A549 (cell line): ENCODE data around the gene LIPA. TPM values are rescaled to one million over a fixed set of nuclear protein-coding genes. Genes with fewer than 3 reads are reported as not detected.
"Not testable (repeated sequence)": the region's sequence is repeated elsewhere in the genome, so short reads cannot be mapped to it uniquely, and the experiment has no call there.

Experiments
- ATAC-seq, 2 experiments: fragments of 200-7000 bp in 1 of 2; fragments of >200 bp in 1 of 2; cut with Nextera tagmentation in 1 of 2; cut with Tn5 transposase in 1 of 2; 3 replicates each; pipeline versions ENCODE4 v1.8.0 to v1.9.1; 2018 to 2020; ENCODE audit warnings: mild to moderate bottlenecking in 1 of 2, moderate library complexity in 1 of 2
- CTCF ChIA-PET: fragments of 300-600 bp; sonication (Branson Sonifier 250); formaldehyde crosslinking; extraction: SDS; loops from one replicate; lab custom pipeline; 2021; ENCODE audit warnings: antibody characterized with exemption, inconsistent platforms; lab: Yijun Ruan, JAX
- POLR2A ChIA-PET: fragments of 350-600 bp; formaldehyde crosslinking; extraction: SDS; loops from one replicate; lab custom pipeline; 2021; ENCODE audit warnings: antibody characterized with exemption, inconsistent platforms; lab: Yijun Ruan, JAX
- DNase-seq, 2 experiments: peaks; one replicate each; pipeline versions ENCODE4 v3.0.0 to v3.0.0-alpha.2; 2011 to 2016; ENCODE audit warnings: low read depth in 1 of 2, low spot score in 1 of 2
- FAIRE-seq: peaks from 2 replicates; lab custom pipeline; 2011; peaks lifted over from hg19 to GRCh38; lab: Jason Lieb, UNC
- H3K27ac ChIP-seq, 2 experiments: fragments of >200 bp; sonication (Bioruptor Twin); formaldehyde crosslinking; 3 replicates each; pipeline ENCODE4 v1.5.1; 2016 to 2017
- H3K4me1 ChIP-seq: fragments of >200 bp; sonication (Bioruptor Twin); formaldehyde crosslinking; 3 replicates; pipeline ENCODE4 v1.6.1; 2016
- H3K4me2 ChIP-seq: fragments of >200 bp; sonication (Bioruptor Twin); formaldehyde crosslinking; 3 replicates; pipeline ENCODE4 v1.6.1; 2016
- H3K4me3 ChIP-seq: fragments of >200 bp; sonication (Bioruptor Twin); formaldehyde crosslinking; 3 replicates; pipeline ENCODE4 v1.5.1; 2016
- H3K9me3 ChIP-seq: fragments of >200 bp; sonication (Bioruptor Twin); formaldehyde crosslinking; 3 replicates; pipeline ENCODE4 v1.6.1; 2016
- CBX2 ChIP-seq: fragments of 200-600 bp; sonication (generic); IDR thresholded peaks from 2 replicates; pipeline ENCODE4 v1.6.1; 2016; ENCODE audit warnings: low read depth, mild to moderate bottlenecking, borderline replicate concordance
- CBX8 ChIP-seq: fragments of 200-600 bp; sonication (generic); IDR thresholded peaks from 2 replicates; pipeline ENCODE4 v1.6.1; 2016
- EHMT2 ChIP-seq: fragments of 200-600 bp; sonication (generic); IDR thresholded peaks from 2 replicates; pipeline ENCODE4 v1.6.1; 2016; ENCODE audit warnings: antibody characterized with exemption, low read depth, mild to moderate bottlenecking, moderate library complexity
- FOSB ChIP-seq: fragments of 250-450 bp; sonication (Bioruptor Pico); IDR thresholded peaks from 2 replicates; pipeline ENCODE4 v1.5.0; 2020; ENCODE audit warnings: mild to moderate bottlenecking, moderate library complexity
- FOXS1 ChIP-seq: fragments of 250-450 bp; sonication (Bioruptor Pico); IDR thresholded peaks from 2 replicates; pipeline ENCODE4 v1.5.0; 2020; ENCODE audit warnings: mild to moderate bottlenecking, moderate library complexity
- HEYL ChIP-seq: fragments of 250-450 bp; sonication (Bioruptor Pico); IDR thresholded peaks from 2 replicates; pipeline ENCODE4 v1.8.0; 2021; ENCODE audit warnings: mild to moderate bottlenecking, moderate library complexity
- HOXA7 ChIP-seq: fragments of 250-450 bp; sonication (Bioruptor Pico); IDR thresholded peaks from 2 replicates; pipeline ENCODE4 v1.5.0; 2020; ENCODE audit warnings: mild to moderate bottlenecking, moderate library complexity
- HOXB13 ChIP-seq: fragments of 250-450 bp; sonication (Bioruptor Pico); IDR thresholded peaks from 2 replicates; pipeline ENCODE4 v1.5.0; 2020; ENCODE audit warnings: low read depth, mild to moderate bottlenecking, moderate library complexity
- JUN ChIP-seq, 2 experiments: fragments of >200 bp; sonication (Bioruptor Twin); formaldehyde crosslinking; IDR thresholded peaks; 2 replicates in 1 of 2; 3 replicates in 1 of 2; pipeline ENCODE4 v1.6.1; 2016 to 2017
- KDM1A ChIP-seq: fragments of 200-600 bp; sonication (generic); IDR thresholded peaks from 2 replicates; pipeline ENCODE4 v1.6.1; 2016; ENCODE audit warnings: low read depth, mild to moderate bottlenecking
- KDM5A ChIP-seq: fragments of 200-600 bp; sonication (generic); IDR thresholded peaks from 2 replicates; pipeline ENCODE4 v1.6.1; 2016; ENCODE audit warnings: antibody characterized with exemption, mild to moderate bottlenecking
- MAFK ChIP-seq: fragments of 450-650 bp; IDR thresholded peaks from 2 replicates; pipeline ENCODE4 v1.6.1; 2014; ENCODE audit not compliant: partially characterized antibody
- POLR2A ChIP-seq: IDR thresholded peaks from 2 replicates; pipeline ENCODE4 v1.6.1; 2012; ENCODE audit warnings: mild to moderate bottlenecking, low read length
- RAD21 ChIP-seq, 2 experiments: fragments of >200 bp in 1 of 2; sonication (Bioruptor Twin) in 1 of 2; formaldehyde crosslinking in 1 of 2; IDR thresholded peaks in 1 of 2; conservative IDR thresholded peaks in 1 of 2; 2 replicates in 1 of 2; 3 replicates in 1 of 2; pipeline ENCODE4 v1.6.1; 2012 to 2018; ENCODE audit warnings: inconsistent platforms in 1 of 2
- RNF2 ChIP-seq: fragments of 200-600 bp; sonication (generic); IDR thresholded peaks from 2 replicates; pipeline ENCODE4 v1.6.1; 2016; ENCODE audit warnings: low read depth, mild to moderate bottlenecking, antibody characterized with exemption, moderate library complexity, borderline replicate concordance
- WGBS: methylation state at CpG from one replicate; pipeline ENCODE4 v1.1.6; 2017; ENCODE audit errors: missing lambda C conversion rate; 5-methylcytosine and 5-hydroxymethylcytosine counted together
- polyA plus RNA-seq, 4 experiments: library from polyadenylated mRNA; depleted of rRNA in 3 of 4; stranded (reverse); fragments of >200 nt; fragmentation: RNase III in 1 of 4; extraction: RNeasy Plus Mini Kit Qiagen cat#74134 plus additional on column Dnase treatment in 1 of 4; gene quantifications; 2 replicates in 3 of 4; 3 replicates in 1 of 4; pipeline ENCODE4 v1.2.3, GENCODE V29; 2011 to 2017
- TF ChIP-seq, protein P1 (sequence below): IDR thresholded peaks from 2 replicates; pipeline ENCODE4 v1.6.1; 2012; ENCODE audit warnings: low read depth, borderline replicate concordance
- TF ChIP-seq, protein P2 (sequence below): IDR thresholded peaks from 2 replicates; pipeline ENCODE4 v1.6.1; 2012
- TF ChIP-seq, protein P3 (sequence below): IDR thresholded peaks from 2 replicates; pipeline ENCODE4 v1.6.1; 2012
- TF ChIP-seq, protein P4 (sequence below): fragments of 200-600 bp; sonication (generic); IDR thresholded peaks from 2 replicates; pipeline ENCODE4 v1.6.1; 2016; ENCODE audit warnings: antibody characterized with exemption, mild to moderate bottlenecking, moderate library complexity
- TF ChIP-seq, protein P5 (sequence below): fragments of 150-350 bp; IDR thresholded peaks from 2 replicates; pipeline ENCODE4 v1.6.1; 2014; ENCODE audit warnings: low read depth, mild to moderate bottlenecking, low read length

Gene LIPA
- polyA plus RNA-seq, 2 of the 4 experiments (the other 2 are of a cell fraction), result 51.2 to 80.2 TPM

DNA sequence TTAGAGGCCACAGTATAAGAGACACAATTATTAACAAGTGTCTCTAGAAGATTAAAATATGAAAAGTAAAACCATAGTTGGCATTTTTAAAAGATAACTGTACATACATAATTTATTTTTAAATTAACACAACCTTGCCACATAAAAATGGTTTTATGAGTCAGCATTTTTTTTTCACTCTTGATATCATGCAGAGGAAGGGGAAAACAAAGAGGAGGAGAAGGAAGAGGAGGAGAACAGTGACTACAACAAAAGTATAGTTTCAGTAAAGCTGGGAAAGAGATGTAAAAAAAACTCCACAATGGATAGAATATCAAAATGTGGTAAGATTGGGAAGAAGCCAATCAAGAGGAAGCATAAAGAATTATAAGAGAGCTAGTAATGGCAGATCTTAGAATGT, 78.5 kb downstream of the LIPA start:
- H3K4me1 ChIP-seq, result no peaks in the 10 kb centered on the region; the same call in 2 of the 3 replicates
- no peaks in the 10 kb centered on the region for H3K9me3 ChIP-seq
- ATAC-seq (no peak), FAIRE-seq (no peak), DNase-seq (no peak)
- ChIA-PET POLR2A (no interaction called here), CTCF (interaction anchor here (0.5 to 0.7 kb wide), 2 partner anchors 292 to 381 kb away, joined by 3 read pairs; no protein-coding TSS in a partner anchor)
- H3K4me2 ChIP-seq, result no peak overlapping the region
- no peak overlapping the region for H3K27ac ChIP-seq
- TF ChIP-seq HOXB13 (CRISPR knock-in tag), result no peak
- TF ChIP-seq EHMT2, result no peak
- no peak for TF ChIP-seq RNF2
- TF ChIP-seq, protein P1, sequence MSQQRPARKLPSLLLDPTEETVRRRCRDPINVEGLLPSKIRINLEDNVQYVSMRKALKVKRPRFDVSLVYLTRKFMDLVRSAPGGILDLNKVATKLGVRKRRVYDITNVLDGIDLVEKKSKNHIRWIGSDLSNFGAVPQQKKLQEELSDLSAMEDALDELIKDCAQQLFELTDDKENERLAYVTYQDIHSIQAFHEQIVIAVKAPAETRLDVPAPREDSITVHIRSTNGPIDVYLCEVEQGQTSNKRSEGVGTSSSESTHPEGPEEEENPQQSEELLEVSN, result no peak
- TF ChIP-seq KDM5A, result no peak
- TF ChIP-seq, protein P2, sequence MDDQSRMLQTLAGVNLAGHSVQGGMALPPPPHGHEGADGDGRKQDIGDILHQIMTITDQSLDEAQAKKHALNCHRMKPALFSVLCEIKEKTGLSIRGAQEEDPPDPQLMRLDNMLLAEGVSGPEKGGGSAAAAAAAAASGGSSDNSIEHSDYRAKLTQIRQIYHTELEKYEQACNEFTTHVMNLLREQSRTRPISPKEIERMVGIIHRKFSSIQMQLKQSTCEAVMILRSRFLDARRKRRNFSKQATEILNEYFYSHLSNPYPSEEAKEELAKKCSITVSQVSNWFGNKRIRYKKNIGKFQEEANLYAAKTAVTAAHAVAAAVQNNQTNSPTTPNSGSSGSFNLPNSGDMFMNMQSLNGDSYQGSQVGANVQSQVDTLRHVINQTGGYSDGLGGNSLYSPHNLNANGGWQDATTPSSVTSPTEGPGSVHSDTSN, result no peak
- peak; percentile 88 for TF ChIP-seq MAFK
- no peak for TF ChIP-seq HEYL (CRISPR knock-in tag)
- TF ChIP-seq RAD21 (conservative IDR thresholded peaks at IDR 0.05 in 1 of 2, IDR thresholded peaks at IDR 0.05 in 1 of 2), result no peak
- no peak overlapping the region for H3K4me3 ChIP-seq

DNA sequence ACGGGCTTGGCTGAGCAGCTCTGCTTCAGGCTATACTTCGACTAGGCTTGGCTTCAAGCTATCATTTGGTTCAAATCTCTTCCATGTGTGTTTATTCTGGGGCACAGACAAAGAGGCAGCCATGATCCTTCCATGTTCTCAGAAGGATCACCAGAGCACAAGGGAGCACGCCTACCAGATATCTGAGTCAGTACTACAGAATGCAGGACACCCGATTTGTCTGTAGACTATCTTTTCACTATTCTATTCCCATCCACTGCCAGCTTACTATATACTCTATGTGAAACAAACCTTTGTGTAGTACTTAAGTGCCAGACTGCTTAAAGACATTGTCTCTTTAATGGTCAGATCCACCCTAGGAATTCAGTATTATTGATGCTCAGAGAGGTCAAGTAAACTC, 79.6 kb downstream of the LIPA start:
- H3K4me1 ChIP-seq, result no peaks in the 10 kb centered on the region; the same call in 2 of the 3 replicates
- ChIA-PET CTCF (no interaction called here), POLR2A (interaction anchor here (1.0 kb wide), 1 partner anchor 9 kb away, joined by 3 read pairs; no protein-coding TSS in a partner anchor)
- 57% methylated on average over 4 of the region's 4 CpGs for WGBS
- H3K4me2 ChIP-seq, result no peak overlapping the region
- no peak for FAIRE-seq
- DNase-seq, result no peak
- no peak overlapping the region for H3K27ac ChIP-seq
- no peak for TF ChIP-seq CBX8
- H3K4me3 ChIP-seq, result no peak overlapping the region
- H3K9me3 ChIP-seq, result no peaks in the 10 kb centered on the region
- ATAC-seq, result no peak

DNA sequence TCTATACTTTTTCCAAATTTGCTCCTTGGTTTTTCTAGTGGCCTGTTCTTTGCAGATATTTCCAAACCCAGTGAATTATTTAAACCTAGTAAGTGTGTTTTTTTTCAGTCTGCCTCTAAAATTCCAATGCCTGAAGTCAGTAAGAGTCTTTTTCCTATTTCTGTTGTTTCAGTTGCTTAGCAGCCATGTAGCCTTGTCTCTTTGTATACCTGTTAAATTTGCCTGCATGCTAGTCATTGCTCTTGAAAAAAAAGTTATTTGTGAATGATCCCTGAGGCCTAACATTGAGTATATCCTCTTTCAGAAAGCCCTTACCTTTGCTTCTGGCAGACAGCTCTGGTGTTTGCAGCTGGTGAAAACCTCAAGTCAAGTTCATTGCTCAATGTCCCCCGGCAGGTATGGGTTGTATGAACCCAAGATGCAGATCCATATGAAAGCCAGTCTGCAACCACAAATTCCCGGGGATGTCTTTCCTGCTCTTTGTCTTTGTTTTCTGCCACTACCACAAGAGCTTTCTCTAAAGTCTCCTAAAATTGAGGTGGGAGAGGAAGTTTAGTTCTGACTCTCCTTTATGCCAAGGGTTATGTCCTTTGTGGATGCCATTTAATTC, 80.2 kb downstream of the LIPA start:
- no peak overlapping the region for H3K27ac ChIP-seq
- TF ChIP-seq FOSB, result no peak
- no peak for TF ChIP-seq RNF2
- TF ChIP-seq HEYL (CRISPR knock-in tag), result no peak
- no peak for TF ChIP-seq CBX2
- no peak for TF ChIP-seq JUN (IDR thresholded peaks at IDR 0.05)
- TF ChIP-seq KDM1A, result no peak
- TF ChIP-seq HOXA7, result no peak
- no peak for TF ChIP-seq MAFK
- TF ChIP-seq, protein P1, result no peak
- TF ChIP-seq, protein P3, sequence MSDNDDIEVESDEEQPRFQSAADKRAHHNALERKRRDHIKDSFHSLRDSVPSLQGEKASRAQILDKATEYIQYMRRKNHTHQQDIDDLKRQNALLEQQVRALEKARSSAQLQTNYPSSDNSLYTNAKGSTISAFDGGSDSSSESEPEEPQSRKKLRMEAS, result no peak
- no peak for TF ChIP-seq FOXS1 (CRISPR knock-in tag)
- TF ChIP-seq, protein P4, sequence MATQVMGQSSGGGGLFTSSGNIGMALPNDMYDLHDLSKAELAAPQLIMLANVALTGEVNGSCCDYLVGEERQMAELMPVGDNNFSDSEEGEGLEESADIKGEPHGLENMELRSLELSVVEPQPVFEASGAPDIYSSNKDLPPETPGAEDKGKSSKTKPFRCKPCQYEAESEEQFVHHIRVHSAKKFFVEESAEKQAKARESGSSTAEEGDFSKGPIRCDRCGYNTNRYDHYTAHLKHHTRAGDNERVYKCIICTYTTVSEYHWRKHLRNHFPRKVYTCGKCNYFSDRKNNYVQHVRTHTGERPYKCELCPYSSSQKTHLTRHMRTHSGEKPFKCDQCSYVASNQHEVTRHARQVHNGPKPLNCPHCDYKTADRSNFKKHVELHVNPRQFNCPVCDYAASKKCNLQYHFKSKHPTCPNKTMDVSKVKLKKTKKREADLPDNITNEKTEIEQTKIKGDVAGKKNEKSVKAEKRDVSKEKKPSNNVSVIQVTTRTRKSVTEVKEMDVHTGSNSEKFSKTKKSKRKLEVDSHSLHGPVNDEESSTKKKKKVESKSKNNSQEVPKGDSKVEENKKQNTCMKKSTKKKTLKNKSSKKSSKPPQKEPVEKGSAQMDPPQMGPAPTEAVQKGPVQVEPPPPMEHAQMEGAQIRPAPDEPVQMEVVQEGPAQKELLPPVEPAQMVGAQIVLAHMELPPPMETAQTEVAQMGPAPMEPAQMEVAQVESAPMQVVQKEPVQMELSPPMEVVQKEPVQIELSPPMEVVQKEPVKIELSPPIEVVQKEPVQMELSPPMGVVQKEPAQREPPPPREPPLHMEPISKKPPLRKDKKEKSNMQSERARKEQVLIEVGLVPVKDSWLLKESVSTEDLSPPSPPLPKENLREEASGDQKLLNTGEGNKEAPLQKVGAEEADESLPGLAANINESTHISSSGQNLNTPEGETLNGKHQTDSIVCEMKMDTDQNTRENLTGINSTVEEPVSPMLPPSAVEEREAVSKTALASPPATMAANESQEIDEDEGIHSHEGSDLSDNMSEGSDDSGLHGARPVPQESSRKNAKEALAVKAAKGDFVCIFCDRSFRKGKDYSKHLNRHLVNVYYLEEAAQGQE, result no peak
- TF ChIP-seq, protein P5, sequence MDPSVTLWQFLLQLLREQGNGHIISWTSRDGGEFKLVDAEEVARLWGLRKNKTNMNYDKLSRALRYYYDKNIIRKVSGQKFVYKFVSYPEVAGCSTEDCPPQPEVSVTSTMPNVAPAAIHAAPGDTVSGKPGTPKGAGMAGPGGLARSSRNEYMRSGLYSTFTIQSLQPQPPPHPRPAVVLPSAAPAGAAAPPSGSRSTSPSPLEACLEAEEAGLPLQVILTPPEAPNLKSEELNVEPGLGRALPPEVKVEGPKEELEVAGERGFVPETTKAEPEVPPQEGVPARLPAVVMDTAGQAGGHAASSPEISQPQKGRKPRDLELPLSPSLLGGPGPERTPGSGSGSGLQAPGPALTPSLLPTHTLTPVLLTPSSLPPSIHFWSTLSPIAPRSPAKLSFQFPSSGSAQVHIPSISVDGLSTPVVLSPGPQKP, result no peak
- no peak for TF ChIP-seq POLR2A
- TF ChIP-seq, all 56 proteins: peak for 0
- H3K4me3 ChIP-seq, result no peak overlapping the region
- no peaks in the 10 kb centered on the region; the same call in 2 of the 3 replicates for H3K4me1 ChIP-seq
- FAIRE-seq (no peak), ATAC-seq (no peak), DNase-seq (no peak)
- CTCF ChIA-PET, result no interaction called here
- no peak overlapping the region for H3K4me2 ChIP-seq
- 72% methylated on average over 2 of the region's 2 CpGs for WGBS
- POLR2A ChIA-PET, result interaction anchor here (1.0 kb wide), 1 partner anchor 9 kb away, joined by 3 read pairs; no protein-coding TSS in a partner anchor
- no peaks in the 10 kb centered on the region for H3K9me3 ChIP-seq

DNA sequence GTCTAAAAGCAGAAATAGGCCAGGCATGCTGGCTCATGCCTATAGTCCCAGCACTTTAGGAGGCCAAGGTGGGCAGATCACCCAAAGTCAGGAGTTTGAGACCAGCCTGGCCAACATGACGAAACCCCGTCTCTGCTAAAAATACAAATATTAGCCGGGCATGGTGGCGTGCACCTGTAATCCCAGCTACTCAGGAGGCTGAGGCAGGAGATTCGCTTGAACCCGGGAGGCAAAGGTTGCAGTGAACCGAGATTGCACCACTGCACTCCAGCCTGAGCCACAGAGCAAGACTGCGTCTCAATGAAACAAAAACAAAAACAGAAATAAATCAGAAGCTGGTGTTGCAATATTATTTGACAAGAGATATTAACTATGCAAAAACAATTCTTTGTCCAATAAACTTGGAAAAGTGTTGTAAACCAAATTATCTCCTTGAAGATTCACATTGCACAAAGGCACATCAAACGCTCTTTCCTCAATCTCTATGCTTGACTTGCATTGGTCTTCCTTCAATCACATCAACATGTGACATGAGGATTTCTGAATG, 83.1 kb downstream of the LIPA start:
- POLR2A ChIA-PET, CTCF ChIA-PET, H3K4me1 ChIP-seq, ATAC-seq, FAIRE-seq, H3K4me2 ChIP-seq, H3K4me3 ChIP-seq, H3K27ac ChIP-seq, H3K9me3 ChIP-seq, DNase-seq: not testable (repeated sequence)
- 67% methylated on average over 9 of the region's 9 CpGs for WGBS
